ENCODE data around the gene IL2.

The IL2 gene

GRCh38 chr4:122423246-122423645, 33.3 kb downstream of the IL2 start:
- TF ChIP-seq CTCF (IDR thresholded peaks at IDR 0.05; ENCODE audit: low read depth, low read length) = no peak
- no peak for DNase-seq
- no peaks in the 10 kb centered on the region for H3K27me3 ChIP-seq

DNA sequence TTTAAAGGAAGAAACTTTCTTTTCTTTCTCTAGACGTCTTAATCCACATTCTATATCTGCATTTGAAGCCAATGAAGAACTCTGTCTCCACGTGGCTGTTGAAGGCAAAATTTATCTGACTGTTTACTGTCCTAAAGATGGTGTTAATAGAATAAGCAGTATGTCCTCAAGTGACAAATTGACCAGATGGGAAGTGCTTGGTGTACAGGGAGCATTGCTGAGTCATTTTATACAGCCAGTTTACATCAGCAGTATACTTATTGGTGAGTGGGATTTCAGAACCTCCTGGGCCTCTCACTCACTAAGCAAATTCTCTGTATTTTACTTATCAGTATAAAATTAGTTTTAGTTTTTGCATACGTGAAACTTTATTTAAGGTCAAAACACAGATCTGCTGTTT, 44.0 kb downstream of the IL2 start:
- no peaks in the 10 kb centered on the region for H3K9me3 ChIP-seq
- H3K4me1 ChIP-seq = no peaks in the 10 kb centered on the region
- DNase-seq = no peak
- H3K27me3 ChIP-seq = no peaks in the 10 kb centered on the region
- no peak for TF ChIP-seq CTCF (IDR thresholded peaks at IDR 0.05; ENCODE audit: low read depth, low read length)
- no peaks in the 10 kb centered on the region for H3K36me3 ChIP-seq
- no peak overlapping the region for H3K4me3 ChIP-seq (ENCODE audit: low read depth, low read length)

More at GRCh38 chr4:122423246-122423645, 33.3 kb downstream of the IL2 start:
- no peaks in the 10 kb centered on the region for H3K36me3 ChIP-seq
- no peaks in the 10 kb centered on the region for H3K9me3 ChIP-seq
- no peaks in the 10 kb centered on the region for H3K4me1 ChIP-seq
- H3K4me3 ChIP-seq (ENCODE audit: low read depth, low read length) = no peak overlapping the region

GRCh38 chr4:122403861-122404260, 52.7 kb downstream of the IL2 start:
- no peak for TF ChIP-seq CTCF (IDR thresholded peaks at IDR 0.05; ENCODE audit: low read depth, low read length)
- H3K4me3 ChIP-seq (ENCODE audit: low read depth, low read length) = no peak overlapping the region
- no peaks in the 10 kb centered on the region for H3K9me3 ChIP-seq
- H3K27me3 ChIP-seq = no peaks in the 10 kb centered on the region
- DNase-seq = no peak
- H3K36me3 ChIP-seq = no peaks in the 10 kb centered on the region
- H3K4me1 ChIP-seq = no peaks in the 10 kb centered on the region
